ENCODE data around the gene MBOAT2.

The MBOAT2 gene

GRCh38 chr2:8857709-8858108 is 145.8 kb downstream of the MBOAT2 start:
- peak overlapping the region; percentile 54 for H3K4me3 ChIP-seq (ENCODE audit: low read depth, low read length)
- no CpG with 5 or more reads among the region's 11 CpGs for WGBS (ENCODE audit: extremely low coverage, insufficient coverage, insufficient read length)

GRCh38 chr2:8856176-8856575 is 147.3 kb downstream of the MBOAT2 start:
- no peak overlapping the region for H3K23ac ChIP-seq (ENCODE audit: low read length)
- no peak overlapping the region for H4K91ac ChIP-seq (ENCODE audit: low read depth, low read length)
- H3K4me1 ChIP-seq (ENCODE audit: control insufficient read depth in 1 of 2, insufficient read depth in 2 of 2, low read length in 2 of 2), result no peaks in the 10 kb centered on the region
- H2BK5ac ChIP-seq (ENCODE audit: low read depth, low read length, poor library complexity), result no peak overlapping the region
- no peak overlapping the region for H3K14ac ChIP-seq (ENCODE audit: low read length)
- no peak overlapping the region for H3K18ac ChIP-seq (ENCODE audit: low read length)
- H3K36me3 ChIP-seq (ENCODE audit: control insufficient read depth in 1 of 2, insufficient read depth in 2 of 2, low read length in 2 of 2), result no peaks in the 10 kb centered on the region
- H3K9me3 ChIP-seq (ENCODE audit: insufficient read depth, low read depth, low read length), result no peaks in the 10 kb centered on the region
- H3K27ac ChIP-seq (ENCODE audit: low read depth, low read length), result no peak overlapping the region
- no peaks in the 10 kb centered on the region for H3K27me3 ChIP-seq (ENCODE audit: insufficient read depth, low read length)
- no peak overlapping the region for H2AK5ac ChIP-seq (ENCODE audit: low read length)
- H4K8ac ChIP-seq (ENCODE audit: low read depth, low read length), result no peak overlapping the region
- H3K4me2 ChIP-seq (ENCODE audit: low read length), result no peak overlapping the region
- no peak for DNase-seq
- no peak overlapping the region for H3K4ac ChIP-seq (ENCODE audit: low read depth, low read length)
- no peak overlapping the region for H4K12ac ChIP-seq (ENCODE audit: low read depth, low read length)
- no CpG with 5 or more reads among the region's 2 CpGs for WGBS (ENCODE audit: extremely low coverage, insufficient coverage, insufficient read length)
- H3K4me3 ChIP-seq (ENCODE audit: low read depth, low read length), result no peak overlapping the region
- no peaks in the 10 kb centered on the region for H3K79me1 ChIP-seq (ENCODE audit: low read length)
- no peak overlapping the region for H2BK120ac ChIP-seq (ENCODE audit: insufficient read depth, low read length, poor library complexity)
- H3K9ac ChIP-seq (ENCODE audit: low read length), result no peak overlapping the region
- no peak overlapping the region for H2AFZ ChIP-seq (ENCODE audit: insufficient read depth, low read length, poor library complexity)
- H3K79me2 ChIP-seq (ENCODE audit: control insufficient read depth, insufficient read depth, low read length, poor library complexity), result no peaks in the 10 kb centered on the region
- no peak overlapping the region for H2BK12ac ChIP-seq (ENCODE audit: low read length)

More at GRCh38 chr2:8857709-8858108, 145.8 kb downstream of the MBOAT2 start:
- H2BK12ac ChIP-seq (ENCODE audit: low read length), result no peak overlapping the region
- H3K23ac ChIP-seq (ENCODE audit: low read length), result no peak overlapping the region
- H3K79me2 ChIP-seq (ENCODE audit: control insufficient read depth, insufficient read depth, low read length, poor library complexity), result no peaks in the 10 kb centered on the region
- H3K4me2 ChIP-seq (ENCODE audit: low read length), result no peak overlapping the region
- no peak overlapping the region for H3K18ac ChIP-seq (ENCODE audit: low read length)
- H3K4ac ChIP-seq (ENCODE audit: low read depth, low read length), result no peak overlapping the region
- H2BK5ac ChIP-seq (ENCODE audit: low read depth, low read length, poor library complexity), result no peak overlapping the region
- no peaks in the 10 kb centered on the region for H3K79me1 ChIP-seq (ENCODE audit: low read length)
- no peaks in the 10 kb centered on the region for H3K36me3 ChIP-seq (ENCODE audit: control insufficient read depth in 1 of 2, insufficient read depth in 2 of 2, low read length in 2 of 2)
- H4K8ac ChIP-seq (ENCODE audit: low read depth, low read length), result no peak overlapping the region
- H4K91ac ChIP-seq (ENCODE audit: low read depth, low read length), result no peak overlapping the region
- H4K12ac ChIP-seq (ENCODE audit: low read depth, low read length), result no peak overlapping the region
- H3K9ac ChIP-seq (ENCODE audit: low read length), result no peak overlapping the region
- no peak overlapping the region for H2BK120ac ChIP-seq (ENCODE audit: insufficient read depth, low read length, poor library complexity)
- H2AK5ac ChIP-seq (ENCODE audit: low read length), result no peak overlapping the region
- H3K9me3 ChIP-seq (ENCODE audit: insufficient read depth, low read depth, low read length), result no peaks in the 10 kb centered on the region
- H2AFZ ChIP-seq (ENCODE audit: insufficient read depth, low read length, poor library complexity), result no peak overlapping the region
- peak; percentile 56 to 59 for DNase-seq
- no peak overlapping the region for H3K14ac ChIP-seq (ENCODE audit: low read length)
- H3K27me3 ChIP-seq (ENCODE audit: insufficient read depth, low read length), result no peaks in the 10 kb centered on the region
- H3K27ac ChIP-seq (ENCODE audit: low read depth, low read length), result no peak overlapping the region
- no peaks in the 10 kb centered on the region for H3K4me1 ChIP-seq (ENCODE audit: control insufficient read depth in 1 of 2, insufficient read depth in 2 of 2, low read length in 2 of 2)

- H3K27ac ChIP-seq (ENCODE audit: low read depth, low read length), result no peak overlapping the region
- H4K91ac ChIP-seq (ENCODE audit: low read depth, low read length), result no peak overlapping the region
- DNase-seq, result no peak
- H2BK12ac ChIP-seq (ENCODE audit: low read length), result no peak overlapping the region
- H3K79me1 ChIP-seq (ENCODE audit: low read length), result no peaks in the 10 kb centered on the region
- H3K23ac ChIP-seq (ENCODE audit: low read length), result no peak overlapping the region
- H4K12ac ChIP-seq (ENCODE audit: low read depth, low read length), result no peak overlapping the region
- H2BK5ac ChIP-seq (ENCODE audit: low read depth, low read length, poor library complexity), result no peak overlapping the region
- H3K4ac ChIP-seq (ENCODE audit: low read depth, low read length), result no peak overlapping the region
- no peak overlapping the region for H3K9ac ChIP-seq (ENCODE audit: low read length)
- H3K4me3 ChIP-seq (ENCODE audit: low read depth, low read length), result no peak overlapping the region
- H3K14ac ChIP-seq (ENCODE audit: low read length), result no peak overlapping the region
- no CpG with 5 or more reads among the region's 3 CpGs for WGBS (ENCODE audit: extremely low coverage, insufficient coverage, insufficient read length)
- H3K4me2 ChIP-seq (ENCODE audit: low read length), result no peak overlapping the region
- H4K8ac ChIP-seq (ENCODE audit: low read depth, low read length), result no peak overlapping the region
- H3K18ac ChIP-seq (ENCODE audit: low read length), result no peak overlapping the region
- no peaks in the 10 kb centered on the region for H3K27me3 ChIP-seq (ENCODE audit: insufficient read depth, low read length)
- no peak overlapping the region for H2AFZ ChIP-seq (ENCODE audit: insufficient read depth, low read length, poor library complexity)
- H2AK5ac ChIP-seq (ENCODE audit: low read length), result no peak overlapping the region
- H3K36me3 ChIP-seq (ENCODE audit: control insufficient read depth in 1 of 2, insufficient read depth in 2 of 2, low read length in 2 of 2), result no peaks in the 10 kb centered on the region
- no peaks in the 10 kb centered on the region for H3K4me1 ChIP-seq (ENCODE audit: control insufficient read depth in 1 of 2, insufficient read depth in 2 of 2, low read length in 2 of 2)
- no peaks in the 10 kb centered on the region for H3K79me2 ChIP-seq (ENCODE audit: control insufficient read depth, insufficient read depth, low read length, poor library complexity)
- H3K9me3 ChIP-seq (ENCODE audit: insufficient read depth, low read depth, low read length), result no peaks in the 10 kb centered on the region
- no peak overlapping the region for H2BK120ac ChIP-seq (ENCODE audit: insufficient read depth, low read length, poor library complexity)
Measured at GRCh38 chr2:8855010-8855409, 148.5 kb downstream of the MBOAT2 start.

DNA sequence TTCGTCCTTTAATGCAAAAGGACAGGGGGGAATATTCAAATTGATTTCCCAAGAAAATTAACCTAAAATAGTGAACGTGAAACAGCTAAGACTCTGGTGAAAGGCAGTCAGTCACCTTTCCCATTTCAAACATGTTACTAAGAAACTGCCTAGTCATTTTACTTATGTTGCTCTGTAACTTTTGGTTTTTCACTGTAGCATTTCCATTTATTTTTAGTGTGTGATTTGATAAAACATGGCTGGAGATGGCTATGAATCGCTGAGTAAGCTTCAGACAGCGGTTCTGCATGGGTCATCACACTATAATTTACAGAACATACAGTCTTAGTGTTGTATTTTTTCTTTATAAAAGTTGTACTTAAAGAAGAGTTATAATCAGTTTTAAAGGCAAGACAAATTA is 150.1 kb downstream of the MBOAT2 start:
- H3K27ac ChIP-seq (ENCODE audit: low read depth, low read length), result no peak overlapping the region
- H3K4me3 ChIP-seq (ENCODE audit: low read depth, low read length), result no peak overlapping the region
- H3K4me2 ChIP-seq (ENCODE audit: low read length), result no peak overlapping the region
- WGBS (ENCODE audit: extremely low coverage, insufficient coverage, insufficient read length), result no CpG with 5 or more reads among the region's 4 CpGs
- no peak overlapping the region for H3K23ac ChIP-seq (ENCODE audit: low read length)
- H3K4me1 ChIP-seq (ENCODE audit: control insufficient read depth in 1 of 2, insufficient read depth in 2 of 2, low read length in 2 of 2), result no peaks in the 10 kb centered on the region
- H4K8ac ChIP-seq (ENCODE audit: low read depth, low read length), result no peak overlapping the region
- no peak overlapping the region for H3K4ac ChIP-seq (ENCODE audit: low read depth, low read length)
- H2BK12ac ChIP-seq (ENCODE audit: low read length), result no peak overlapping the region
- no peak overlapping the region for H2AFZ ChIP-seq (ENCODE audit: insufficient read depth, low read length, poor library complexity)
- H3K36me3 ChIP-seq (ENCODE audit: control insufficient read depth in 1 of 2, insufficient read depth in 2 of 2, low read length in 2 of 2), result no peaks in the 10 kb centered on the region
- no peak overlapping the region for H3K9ac ChIP-seq (ENCODE audit: low read length)
- no peak overlapping the region for H4K12ac ChIP-seq (ENCODE audit: low read depth, low read length)
- H3K27me3 ChIP-seq (ENCODE audit: insufficient read depth, low read length), result no peaks in the 10 kb centered on the region
- H3K14ac ChIP-seq (ENCODE audit: low read length), result no peak overlapping the region
- H2BK120ac ChIP-seq (ENCODE audit: insufficient read depth, low read length, poor library complexity), result no peak overlapping the region
- no peak overlapping the region for H2BK5ac ChIP-seq (ENCODE audit: low read depth, low read length, poor library complexity)
- H3K9me3 ChIP-seq (ENCODE audit: insufficient read depth, low read depth, low read length), result no peaks in the 10 kb centered on the region
- DNase-seq, result no peak
- H4K91ac ChIP-seq (ENCODE audit: low read depth, low read length), result no peak overlapping the region
- no peaks in the 10 kb centered on the region for H3K79me1 ChIP-seq (ENCODE audit: low read length)
- H2AK5ac ChIP-seq (ENCODE audit: low read length), result no peak overlapping the region
- no peaks in the 10 kb centered on the region for H3K79me2 ChIP-seq (ENCODE audit: control insufficient read depth, insufficient read depth, low read length, poor library complexity)
- H3K18ac ChIP-seq (ENCODE audit: low read length), result no peak overlapping the region
